ENCODE data around the gene MRPL11.

- TF ChIP-seq CTCF (IDR thresholded peaks at IDR 0.05) (no peak), POLR2A (IDR thresholded peaks at IDR 0.05) (no peak), POLR2AphosphoS5 (IDR thresholded peaks at IDR 0.05; ENCODE audit: insufficient read depth in 1 of 2, low read depth in 1 of 2) (no peak)
Observed at GRCh38 chr11:66462911-66463310, 24.3 kb upstream of the MRPL11 start.

Measured in vagina (tissue), 2 donors.